ENCODE measurements around the gene KIF5C. TPM values are rescaled to one million over a fixed set of nuclear protein-coding genes. Genes with fewer than 3 reads are reported as not detected.

Gene KIF5C
- total and polyA plus RNA-seq, 2 of the 13 experiments (the other 11 are each of a cell fraction or from before 2014, with no cell fraction given) = 0.15 to 0.20 TPM

DNA sequence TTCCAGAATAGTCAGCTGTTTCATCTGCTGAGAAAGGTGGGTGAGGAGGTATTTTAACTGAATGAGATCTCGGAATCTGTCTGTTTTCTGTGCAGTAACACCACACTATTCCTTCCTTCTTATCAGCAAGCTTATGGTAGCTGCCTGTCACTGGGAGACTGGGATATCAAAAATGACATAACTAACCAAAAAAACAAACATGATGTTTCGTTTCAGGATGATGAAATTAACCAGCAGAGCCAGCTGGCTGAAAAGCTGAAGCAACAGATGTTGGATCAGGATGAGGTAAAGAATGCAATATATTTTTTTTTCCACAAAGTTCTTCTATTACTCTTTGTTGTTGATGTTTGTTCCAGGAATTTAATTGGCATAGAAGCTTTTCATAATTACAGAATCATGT is 103.7 kb downstream of the KIF5C start (continued):
- TF ChIP-seq, protein P1, sequence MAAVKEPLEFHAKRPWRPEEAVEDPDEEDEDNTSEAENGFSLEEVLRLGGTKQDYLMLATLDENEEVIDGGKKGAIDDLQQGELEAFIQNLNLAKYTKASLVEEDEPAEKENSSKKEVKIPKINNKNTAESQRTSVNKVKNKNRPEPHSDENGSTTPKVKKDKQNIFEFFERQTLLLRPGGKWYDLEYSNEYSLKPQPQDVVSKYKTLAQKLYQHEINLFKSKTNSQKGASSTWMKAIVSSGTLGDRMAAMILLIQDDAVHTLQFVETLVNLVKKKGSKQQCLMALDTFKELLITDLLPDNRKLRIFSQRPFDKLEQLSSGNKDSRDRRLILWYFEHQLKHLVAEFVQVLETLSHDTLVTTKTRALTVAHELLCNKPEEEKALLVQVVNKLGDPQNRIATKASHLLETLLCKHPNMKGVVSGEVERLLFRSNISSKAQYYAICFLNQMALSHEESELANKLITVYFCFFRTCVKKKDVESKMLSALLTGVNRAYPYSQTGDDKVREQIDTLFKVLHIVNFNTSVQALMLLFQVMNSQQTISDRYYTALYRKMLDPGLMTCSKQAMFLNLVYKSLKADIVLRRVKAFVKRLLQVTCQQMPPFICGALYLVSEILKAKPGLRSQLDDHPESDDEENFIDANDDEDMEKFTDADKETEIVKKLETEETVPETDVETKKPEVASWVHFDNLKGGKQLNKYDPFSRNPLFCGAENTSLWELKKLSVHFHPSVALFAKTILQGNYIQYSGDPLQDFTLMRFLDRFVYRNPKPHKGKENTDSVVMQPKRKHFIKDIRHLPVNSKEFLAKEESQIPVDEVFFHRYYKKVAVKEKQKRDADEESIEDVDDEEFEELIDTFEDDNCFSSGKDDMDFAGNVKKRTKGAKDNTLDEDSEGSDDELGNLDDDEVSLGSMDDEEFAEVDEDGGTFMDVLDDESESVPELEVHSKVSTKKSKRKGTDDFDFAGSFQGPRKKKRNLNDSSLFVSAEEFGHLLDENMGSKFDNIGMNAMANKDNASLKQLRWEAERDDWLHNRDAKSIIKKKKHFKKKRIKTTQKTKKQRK (IDR thresholded peaks at IDR 0.05; ENCODE audit: low read length) = no peak
- TF ChIP-seq ZNF274 (CRISPR knock-in tag; IDR thresholded peaks at IDR 0.05) = no peak
- TF ChIP-seq CREB1 (IDR thresholded peaks at IDR 0.05) = no peak
- no peak for TF ChIP-seq CREB1 (CRISPR knock-in tag; IDR thresholded peaks at IDR 0.05)
- TF ChIP-seq CENPX (CRISPR knock-in tag; IDR thresholded peaks at IDR 0.05) = no peak
- TF ChIP-seq ZZZ3 (CRISPR knock-in tag; IDR thresholded peaks at IDR 0.05; ENCODE audit: borderline replicate concordance) = no peak
- TF ChIP-seq, protein P2, sequence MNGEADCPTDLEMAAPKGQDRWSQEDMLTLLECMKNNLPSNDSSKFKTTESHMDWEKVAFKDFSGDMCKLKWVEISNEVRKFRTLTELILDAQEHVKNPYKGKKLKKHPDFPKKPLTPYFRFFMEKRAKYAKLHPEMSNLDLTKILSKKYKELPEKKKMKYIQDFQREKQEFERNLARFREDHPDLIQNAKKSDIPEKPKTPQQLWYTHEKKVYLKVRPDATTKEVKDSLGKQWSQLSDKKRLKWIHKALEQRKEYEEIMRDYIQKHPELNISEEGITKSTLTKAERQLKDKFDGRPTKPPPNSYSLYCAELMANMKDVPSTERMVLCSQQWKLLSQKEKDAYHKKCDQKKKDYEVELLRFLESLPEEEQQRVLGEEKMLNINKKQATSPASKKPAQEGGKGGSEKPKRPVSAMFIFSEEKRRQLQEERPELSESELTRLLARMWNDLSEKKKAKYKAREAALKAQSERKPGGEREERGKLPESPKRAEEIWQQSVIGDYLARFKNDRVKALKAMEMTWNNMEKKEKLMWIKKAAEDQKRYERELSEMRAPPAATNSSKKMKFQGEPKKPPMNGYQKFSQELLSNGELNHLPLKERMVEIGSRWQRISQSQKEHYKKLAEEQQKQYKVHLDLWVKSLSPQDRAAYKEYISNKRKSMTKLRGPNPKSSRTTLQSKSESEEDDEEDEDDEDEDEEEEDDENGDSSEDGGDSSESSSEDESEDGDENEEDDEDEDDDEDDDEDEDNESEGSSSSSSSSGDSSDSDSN (CRISPR knock-in tag; IDR thresholded peaks at IDR 0.05) = no peak
- TF ChIP-seq ZNF484 (CRISPR knock-in tag; IDR thresholded peaks at IDR 0.05; ENCODE audit: borderline replicate concordance, low read depth) = no peak
- TF ChIP-seq KDM3A (CRISPR knock-in tag; IDR thresholded peaks at IDR 0.05; ENCODE audit: low read depth) = no peak
- TF ChIP-seq HES4 (CRISPR knock-in tag; IDR thresholded peaks at IDR 0.05; ENCODE audit: borderline replicate concordance) = no peak
- no peak for TF ChIP-seq PHF20 (CRISPR knock-in tag; IDR thresholded peaks at IDR 0.05)
- TF ChIP-seq, protein P3, sequence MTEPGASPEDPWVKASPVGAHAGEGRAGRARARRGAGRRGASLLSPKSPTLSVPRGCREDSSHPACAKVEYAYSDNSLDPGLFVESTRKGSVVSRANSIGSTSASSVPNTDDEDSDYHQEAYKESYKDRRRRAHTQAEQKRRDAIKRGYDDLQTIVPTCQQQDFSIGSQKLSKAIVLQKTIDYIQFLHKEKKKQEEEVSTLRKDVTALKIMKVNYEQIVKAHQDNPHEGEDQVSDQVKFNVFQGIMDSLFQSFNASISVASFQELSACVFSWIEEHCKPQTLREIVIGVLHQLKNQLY (CRISPR knock-in tag; IDR thresholded peaks at IDR 0.05) = no peak
